HEK293 (cell line): ENCODE results near the gene CRHBP.

Experiments
- BCL11B ChIP-seq: fragments of 450-650 bp; formaldehyde crosslinking; IDR thresholded peaks from 2 replicates; pipeline ENCODE4 v1.5.1; 2016; ENCODE audit warnings: low read depth, missing biosample characterization, missing genetic modification characterization
- CTCF ChIP-seq: fragments of 450-650 bp; formaldehyde crosslinking; IDR thresholded peaks from 2 replicates; pipeline ENCODE4 v1.5.1; 2016; ENCODE audit warnings: missing biosample characterization, missing genetic modification characterization
- FEZF1 ChIP-seq: fragments of 450-650 bp; formaldehyde crosslinking; IDR thresholded peaks from 2 replicates; pipeline ENCODE4 v1.5.1; 2016; ENCODE audit warnings: missing biosample characterization, missing genetic modification characterization
- PATZ1 ChIP-seq: fragments of 450-650 bp; formaldehyde crosslinking; IDR thresholded peaks from 2 replicates; pipeline ENCODE4 v1.5.1; 2016; ENCODE audit warnings: missing biosample characterization, missing genetic modification characterization
- TCF7L2 ChIP-seq: IDR thresholded peaks from 2 replicates; pipeline ENCODE4 v1.6.1; 2011; ENCODE audit warnings: low read depth, mild to moderate bottlenecking, inconsistent platforms, low read length, moderate library complexity, borderline replicate concordance
- ZBTB1 ChIP-seq: fragments of 450-650 bp; formaldehyde crosslinking; IDR thresholded peaks from 2 replicates; pipeline ENCODE4 v1.5.1; 2016; ENCODE audit warnings: missing biosample characterization, missing genetic modification characterization
- ZBTB7A ChIP-seq: fragments of 450-650 bp; formaldehyde crosslinking; IDR thresholded peaks from 2 replicates; pipeline ENCODE4 v1.5.1; 2016; ENCODE audit warnings: low read depth, missing biosample characterization, missing genetic modification characterization
- ZFP3 ChIP-seq: fragments of 450-650 bp; formaldehyde crosslinking; IDR thresholded peaks from 2 replicates; pipeline ENCODE4 v1.5.1; 2016; ENCODE audit warnings: low read depth, missing biosample characterization, missing genetic modification characterization
- ZNF501 ChIP-seq: fragments of 450-650 bp; formaldehyde crosslinking; IDR thresholded peaks from 2 replicates; pipeline ENCODE4 v1.5.1; 2016; ENCODE audit warnings: missing biosample characterization, missing genetic modification characterization
- TF ChIP-seq, protein P1 (sequence below): fragments of 450-650 bp; formaldehyde crosslinking; IDR thresholded peaks from 2 replicates; pipeline ENCODE4 v1.5.1; 2016; ENCODE audit warnings: missing biosample characterization, missing genetic modification characterization, borderline replicate concordance
- TF ChIP-seq, protein P2 (sequence below): IDR thresholded peaks from 2 replicates; pipeline ENCODE4 v1.6.1; 2011; ENCODE audit warnings: mild to moderate bottlenecking, low read depth, low read length, borderline replicate concordance

DNA sequence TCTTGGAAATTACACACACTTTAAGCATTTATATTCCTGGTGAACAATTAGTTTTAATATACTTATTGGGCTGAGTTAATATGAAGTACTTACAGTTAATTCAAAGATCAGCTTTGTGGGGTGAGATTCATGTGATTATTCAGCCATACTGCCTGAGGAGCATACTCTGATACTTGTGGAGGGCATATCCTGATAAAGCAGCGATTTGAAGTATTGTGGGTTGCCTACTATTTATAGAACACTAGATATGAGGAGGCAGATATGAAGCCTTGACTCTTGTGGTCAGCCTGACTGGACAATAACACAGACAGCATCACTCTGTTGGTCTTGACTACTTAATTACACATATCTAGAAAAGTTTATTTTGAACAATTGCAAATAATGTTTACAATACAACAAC lies 50.4 kb downstream of the CRHBP start:
- TF ChIP-seq, protein P1, sequence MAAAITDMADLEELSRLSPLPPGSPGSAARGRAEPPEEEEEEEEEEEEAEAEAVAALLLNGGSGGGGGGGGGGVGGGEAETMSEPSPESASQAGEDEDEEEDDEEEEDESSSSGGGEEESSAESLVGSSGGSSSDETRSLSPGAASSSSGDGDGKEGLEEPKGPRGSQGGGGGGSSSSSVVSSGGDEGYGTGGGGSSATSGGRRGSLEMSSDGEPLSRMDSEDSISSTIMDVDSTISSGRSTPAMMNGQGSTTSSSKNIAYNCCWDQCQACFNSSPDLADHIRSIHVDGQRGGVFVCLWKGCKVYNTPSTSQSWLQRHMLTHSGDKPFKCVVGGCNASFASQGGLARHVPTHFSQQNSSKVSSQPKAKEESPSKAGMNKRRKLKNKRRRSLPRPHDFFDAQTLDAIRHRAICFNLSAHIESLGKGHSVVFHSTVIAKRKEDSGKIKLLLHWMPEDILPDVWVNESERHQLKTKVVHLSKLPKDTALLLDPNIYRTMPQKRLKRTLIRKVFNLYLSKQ = no peak
- TF ChIP-seq ZBTB7A (tag by site-specific recombination) (no peak), PATZ1 (tag by site-specific recombination) (no peak), FEZF1 (tag by site-specific recombination) (no peak), ZFP3 (no peak), ZNF501 (tag by site-specific recombination) (no peak), TCF7L2 (no peak), ZBTB1 (tag by site-specific recombination) (no peak), BCL11B (tag by site-specific recombination) (no peak), CTCF (tag by site-specific recombination) (no peak)
- TF ChIP-seq, protein P2, sequence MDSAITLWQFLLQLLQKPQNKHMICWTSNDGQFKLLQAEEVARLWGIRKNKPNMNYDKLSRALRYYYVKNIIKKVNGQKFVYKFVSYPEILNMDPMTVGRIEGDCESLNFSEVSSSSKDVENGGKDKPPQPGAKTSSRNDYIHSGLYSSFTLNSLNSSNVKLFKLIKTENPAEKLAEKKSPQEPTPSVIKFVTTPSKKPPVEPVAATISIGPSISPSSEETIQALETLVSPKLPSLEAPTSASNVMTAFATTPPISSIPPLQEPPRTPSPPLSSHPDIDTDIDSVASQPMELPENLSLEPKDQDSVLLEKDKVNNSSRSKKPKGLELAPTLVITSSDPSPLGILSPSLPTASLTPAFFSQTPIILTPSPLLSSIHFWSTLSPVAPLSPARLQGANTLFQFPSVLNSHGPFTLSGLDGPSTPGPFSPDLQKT = no peak
